Measurements from ENCODE around the gene RPRD1A. TPM values are rescaled to one million over a fixed set of nuclear protein-coding genes. Genes with fewer than 3 reads are reported as not detected.
"Not testable (repeated sequence)": the region's sequence is repeated elsewhere in the genome, so short reads cannot be mapped to it uniquely, and the experiment has no call there.

The RPRD1A gene, protein sequence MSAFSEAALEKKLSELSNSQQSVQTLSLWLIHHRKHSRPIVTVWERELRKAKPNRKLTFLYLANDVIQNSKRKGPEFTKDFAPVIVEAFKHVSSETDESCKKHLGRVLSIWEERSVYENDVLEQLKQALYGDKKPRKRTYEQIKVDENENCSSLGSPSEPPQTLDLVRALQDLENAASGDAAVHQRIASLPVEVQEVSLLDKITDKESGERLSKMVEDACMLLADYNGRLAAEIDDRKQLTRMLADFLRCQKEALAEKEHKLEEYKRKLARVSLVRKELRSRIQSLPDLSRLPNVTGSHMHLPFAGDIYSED
- 10 to 100 TPM; 72.7 to 81.5 TPM for total RNA-seq

DNA sequence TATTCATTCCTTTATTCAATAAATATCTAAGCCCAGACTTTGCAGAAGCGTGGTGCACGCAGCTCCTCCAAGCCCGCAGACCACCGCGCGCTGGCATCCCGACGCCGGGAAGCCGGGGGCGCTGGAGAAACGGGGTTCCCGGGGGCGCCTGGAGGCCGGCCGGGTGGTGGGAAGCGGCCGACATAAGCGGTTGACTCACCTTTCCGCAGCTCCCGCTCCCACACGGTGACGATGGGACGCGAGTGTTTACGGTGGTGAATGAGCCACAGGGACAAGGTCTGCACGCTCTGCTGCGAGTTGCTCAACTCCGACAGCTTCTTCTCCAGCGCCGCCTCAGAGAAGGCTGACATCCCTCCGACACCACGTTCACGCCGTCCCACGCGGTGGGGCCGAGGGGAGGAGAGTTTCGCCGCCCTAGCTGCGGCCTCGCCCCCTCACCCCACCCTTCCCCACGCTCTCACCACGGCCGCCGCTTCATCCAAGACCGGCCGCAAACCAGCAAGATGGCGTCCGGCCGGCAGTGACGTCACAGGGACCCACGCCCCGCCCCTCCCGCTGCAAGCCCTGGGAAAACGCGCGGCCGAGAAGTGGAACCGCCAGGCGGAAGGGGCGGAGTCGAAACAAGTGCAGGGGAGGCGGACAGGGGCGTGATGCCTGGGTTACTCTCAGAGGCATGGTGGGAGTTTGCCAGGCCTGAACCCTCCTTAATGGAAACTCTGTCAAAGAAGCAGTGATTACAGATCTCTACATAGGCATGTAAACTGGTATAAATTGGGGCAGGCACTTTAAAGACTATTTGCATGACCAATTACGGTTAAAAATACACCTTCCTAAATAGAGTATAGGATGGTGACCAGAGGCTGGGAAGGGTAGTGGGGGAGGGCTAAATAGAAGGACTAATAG lies at the start of gene RPRD1A:
TSS of gene RPRD1A (minus strand) at position 505 of the 903 bp plus-strand sequence. CDS start at position 350, 155 bp downstream.
- Histone ChIP-seq H3K9me3 (no peaks in the 10 kb centered on the region), H3K36me3 (no peaks in the 10 kb centered on the region), H3K4me3 (peak within 1 kb of the TSS; percentile 76 to 80), H3K27ac (peak within 1 kb of the TSS; percentile 89 to 93), H3K27me3 (replicated peaks; ENCODE audit: insufficient read depth) (no peaks in the 10 kb centered on the region), H3K4me1 (replicated peaks) (no peaks in the 10 kb centered on the region)
- under 1% methylated on average over 46 of the region's 66 CpGs for WGBS
- TF ChIP-seq POLR2A (IDR thresholded peaks at IDR 0.05) (peak; percentile 42), POLR2AphosphoS5 (IDR thresholded peaks at IDR 0.05) (peak; percentile 88)
- TF ChIP-seq, protein P1, sequence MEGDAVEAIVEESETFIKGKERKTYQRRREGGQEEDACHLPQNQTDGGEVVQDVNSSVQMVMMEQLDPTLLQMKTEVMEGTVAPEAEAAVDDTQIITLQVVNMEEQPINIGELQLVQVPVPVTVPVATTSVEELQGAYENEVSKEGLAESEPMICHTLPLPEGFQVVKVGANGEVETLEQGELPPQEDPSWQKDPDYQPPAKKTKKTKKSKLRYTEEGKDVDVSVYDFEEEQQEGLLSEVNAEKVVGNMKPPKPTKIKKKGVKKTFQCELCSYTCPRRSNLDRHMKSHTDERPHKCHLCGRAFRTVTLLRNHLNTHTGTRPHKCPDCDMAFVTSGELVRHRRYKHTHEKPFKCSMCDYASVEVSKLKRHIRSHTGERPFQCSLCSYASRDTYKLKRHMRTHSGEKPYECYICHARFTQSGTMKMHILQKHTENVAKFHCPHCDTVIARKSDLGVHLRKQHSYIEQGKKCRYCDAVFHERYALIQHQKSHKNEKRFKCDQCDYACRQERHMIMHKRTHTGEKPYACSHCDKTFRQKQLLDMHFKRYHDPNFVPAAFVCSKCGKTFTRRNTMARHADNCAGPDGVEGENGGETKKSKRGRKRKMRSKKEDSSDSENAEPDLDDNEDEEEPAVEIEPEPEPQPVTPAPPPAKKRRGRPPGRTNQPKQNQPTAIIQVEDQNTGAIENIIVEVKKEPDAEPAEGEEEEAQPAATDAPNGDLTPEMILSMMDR (IDR thresholded peaks at IDR 0.05), result peak in 2 of 4 experiments; percentile 24 to 36
- DNase-seq (ENCODE audit: low spot score), result peak; percentile 95
- intact Hi-C loops (cut with DNase I), result no loop called here

DNA sequence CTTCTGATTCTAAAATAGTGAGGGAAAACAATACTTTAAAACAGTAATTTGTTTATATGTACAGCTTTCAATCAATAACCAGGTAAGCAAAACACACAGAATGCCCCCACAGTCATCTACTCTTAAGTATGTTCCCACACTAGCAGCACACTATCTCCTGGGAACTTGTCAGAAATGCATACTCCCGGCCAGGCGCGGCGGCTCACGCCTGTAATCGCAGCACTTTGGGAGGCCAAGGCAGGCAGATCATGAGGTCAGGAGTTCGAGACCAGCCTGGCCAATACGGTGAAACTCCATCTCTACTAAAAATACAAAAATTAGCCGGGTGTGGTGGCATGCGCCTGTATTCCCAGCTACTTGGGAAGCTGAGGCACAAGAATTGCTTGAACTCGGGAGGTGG lies 49.4 kb upstream of the RPRD1A start:
- H3K4me3 ChIP-seq; H3K27me3 ChIP-seq (replicated peaks; ENCODE audit: insufficient read depth); H3K9me3 ChIP-seq; H3K27ac ChIP-seq; DNase-seq (ENCODE audit: low spot score); H3K4me1 ChIP-seq (replicated peaks); intact Hi-C loops (cut with DNase I); H3K36me3 ChIP-seq: not testable (repeated sequence)
- 95% methylated on average over 11 of the region's 11 CpGs for WGBS

DNA sequence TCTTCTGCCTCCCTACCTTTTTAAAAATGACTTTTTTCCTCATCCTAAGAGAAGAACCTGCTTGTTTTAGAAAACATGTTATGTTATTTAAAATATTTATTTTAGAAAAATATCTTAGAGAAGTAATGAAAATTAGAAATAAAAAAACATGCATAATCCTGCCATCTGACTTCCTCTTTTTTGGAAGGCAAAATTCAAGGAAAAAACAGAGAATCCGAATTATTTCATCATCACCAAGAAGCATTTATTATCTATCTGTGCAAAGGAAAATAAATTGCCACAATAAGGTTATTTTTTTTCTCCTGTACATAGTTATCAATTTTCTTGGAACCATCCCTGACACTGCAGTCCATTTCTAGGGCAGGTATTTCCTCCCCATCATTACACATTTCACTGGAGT lies 47.4 kb upstream of the RPRD1A start:
- intact Hi-C loops (cut with DNase I), result no loop called here

DNA sequence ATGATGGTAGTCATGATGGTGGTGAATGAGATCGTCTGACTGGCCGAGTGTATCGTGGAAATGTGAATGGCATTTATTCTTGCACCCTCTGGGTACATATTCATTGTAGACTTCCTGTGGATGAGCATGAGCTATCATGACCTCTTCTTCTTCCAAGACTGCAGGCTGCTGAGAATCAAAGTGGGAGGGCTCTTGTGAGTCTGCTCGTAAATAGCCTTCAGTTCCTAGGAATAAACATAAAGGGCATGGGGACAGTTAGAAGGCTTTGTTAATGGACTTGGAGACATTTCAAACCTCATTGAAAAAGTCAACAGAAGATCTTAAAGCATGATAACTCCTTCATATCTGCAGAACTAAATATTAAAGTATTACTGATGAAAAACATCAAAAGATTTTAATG lies 46.9 kb upstream of the RPRD1A start:
- no peak for DNase-seq (ENCODE audit: low spot score)
- Histone ChIP-seq H3K4me3 (no peak overlapping the region), H3K4me1 (replicated peaks) (no peaks in the 10 kb centered on the region), H3K27ac (no peak overlapping the region), H3K36me3 (peaks cover 0 to 5% of the 10 kb centered on the region in 2 donors), H3K9me3 (no peaks in the 10 kb centered on the region), H3K27me3 (replicated peaks; ENCODE audit: insufficient read depth) (no peaks in the 10 kb centered on the region)
- TF ChIP-seq POLR2A (IDR thresholded peaks at IDR 0.05) (no peak), POLR2AphosphoS5 (IDR thresholded peaks at IDR 0.05) (no peak)
- TF ChIP-seq, protein P1 (IDR thresholded peaks at IDR 0.05), result no peak
- 64% methylated on average over 4 of the region's 4 CpGs for WGBS
- intact Hi-C loops (cut with DNase I), result no loop called here

More for the DNA sequence above, 47.4 kb upstream of the RPRD1A start:
- H3K27ac ChIP-seq, result no peak overlapping the region
- no peaks in the 10 kb centered on the region for H3K9me3 ChIP-seq
- no peaks in the 10 kb centered on the region for H3K4me1 ChIP-seq (replicated peaks)
- no peaks in the 10 kb centered on the region for H3K27me3 ChIP-seq (replicated peaks; ENCODE audit: insufficient read depth)
- TF ChIP-seq POLR2A (IDR thresholded peaks at IDR 0.05) (no peak), POLR2AphosphoS5 (IDR thresholded peaks at IDR 0.05) (no peak)
- TF ChIP-seq, protein P1 (IDR thresholded peaks at IDR 0.05), result no peak
- H3K36me3 ChIP-seq, result peaks cover 0 to 5% of the 10 kb centered on the region in 2 donors
- no peak overlapping the region for H3K4me3 ChIP-seq
- 74% methylated on average over 1 of the region's 1 CpG for WGBS
- DNase-seq (ENCODE audit: low spot score), result no peak

DNA sequence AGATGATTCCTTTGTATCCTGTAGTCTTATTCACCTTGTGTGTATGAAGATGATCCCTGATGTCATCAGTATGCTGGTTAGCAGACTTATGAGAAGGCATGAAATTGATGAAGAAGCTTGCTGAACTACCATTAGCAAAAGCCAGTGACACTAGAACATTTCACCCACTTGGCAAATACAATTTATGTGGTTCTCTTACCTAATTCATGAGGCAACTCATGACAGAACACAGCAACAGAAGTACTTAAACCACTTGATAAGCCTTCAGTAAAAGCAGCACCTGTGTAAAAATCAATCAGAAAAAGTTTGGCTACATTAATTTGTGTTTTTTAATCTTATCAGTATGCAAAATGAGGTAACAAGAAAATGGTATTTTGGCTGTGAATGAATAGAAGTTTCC lies 44.9 kb upstream of the RPRD1A start:
- Histone ChIP-seq H3K4me1 (replicated peaks) (no peaks in the 10 kb centered on the region), H3K27ac (peak overlapping the region in 1 of 2 donors; percentile 44), H3K4me3 (no peak overlapping the region), H3K27me3 (replicated peaks; ENCODE audit: insufficient read depth) (no peaks in the 10 kb centered on the region), H3K9me3 (no peaks in the 10 kb centered on the region), H3K36me3 (peaks cover 0 to 5% of the 10 kb centered on the region in 2 donors)
- TF ChIP-seq POLR2AphosphoS5 (IDR thresholded peaks at IDR 0.05) (no peak), POLR2A (IDR thresholded peaks at IDR 0.05) (no peak)
- TF ChIP-seq, protein P1 (IDR thresholded peaks at IDR 0.05), result no peak
- intact Hi-C loops (cut with DNase I), result no loop called here
- DNase-seq (ENCODE audit: low spot score), result no peak
